NCI-H748 (cell line): Measurements from ENCODE around the gene LRP1-AS.
A peak's percentile ranks its signal among the peaks of the same experiment; 100 is the strongest.

Experiments used
- DNase-seq: peaks from one replicate; lab custom pipeline; 2025; ENCODE audit not compliant: unreplicated experiment; lab: John Stamatoyannopoulos, UW

LRP1-AS gene

DNA sequence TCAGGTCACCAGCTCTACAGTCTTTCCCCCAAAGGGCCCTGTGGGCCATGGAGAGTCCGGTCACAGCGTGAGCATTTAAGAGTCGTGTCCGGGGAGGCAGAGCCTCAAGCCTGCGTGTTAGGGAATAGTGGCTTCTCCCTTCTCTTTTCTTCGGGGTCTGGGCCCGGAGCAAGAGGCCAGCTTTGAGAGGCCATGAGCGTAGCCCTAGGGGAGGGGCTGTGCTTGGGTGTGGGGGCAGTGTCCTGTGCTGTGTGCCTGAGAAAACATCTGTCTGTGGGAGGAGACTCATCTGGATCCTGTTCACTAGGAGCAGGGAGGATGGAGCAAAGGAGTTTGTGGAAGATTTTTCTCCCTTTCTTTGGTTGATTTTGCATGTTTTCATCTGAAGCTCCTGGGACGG lies 5.3 kb downstream of the LRP1-AS start:
- DNase-seq = no peak

DNA sequence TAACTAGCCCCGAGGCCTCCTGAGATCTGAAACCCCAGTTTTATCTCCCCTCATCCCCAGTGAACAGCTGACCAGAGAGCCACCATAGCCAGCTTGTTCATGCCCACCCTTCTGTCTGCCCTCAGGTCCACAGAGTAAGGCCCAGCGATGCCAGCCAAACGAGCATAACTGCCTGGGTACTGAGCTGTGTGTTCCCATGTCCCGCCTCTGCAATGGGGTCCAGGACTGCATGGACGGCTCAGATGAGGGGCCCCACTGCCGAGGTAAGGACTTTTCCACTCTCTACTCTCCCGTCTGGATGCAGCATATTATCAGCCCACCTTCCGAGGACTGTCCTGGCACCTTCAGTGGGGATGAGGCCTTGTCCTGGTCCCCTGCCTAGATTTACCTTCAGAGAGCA lies 6.2 kb downstream of the LRP1-AS start:
- DNase-seq = no peak

DNA sequence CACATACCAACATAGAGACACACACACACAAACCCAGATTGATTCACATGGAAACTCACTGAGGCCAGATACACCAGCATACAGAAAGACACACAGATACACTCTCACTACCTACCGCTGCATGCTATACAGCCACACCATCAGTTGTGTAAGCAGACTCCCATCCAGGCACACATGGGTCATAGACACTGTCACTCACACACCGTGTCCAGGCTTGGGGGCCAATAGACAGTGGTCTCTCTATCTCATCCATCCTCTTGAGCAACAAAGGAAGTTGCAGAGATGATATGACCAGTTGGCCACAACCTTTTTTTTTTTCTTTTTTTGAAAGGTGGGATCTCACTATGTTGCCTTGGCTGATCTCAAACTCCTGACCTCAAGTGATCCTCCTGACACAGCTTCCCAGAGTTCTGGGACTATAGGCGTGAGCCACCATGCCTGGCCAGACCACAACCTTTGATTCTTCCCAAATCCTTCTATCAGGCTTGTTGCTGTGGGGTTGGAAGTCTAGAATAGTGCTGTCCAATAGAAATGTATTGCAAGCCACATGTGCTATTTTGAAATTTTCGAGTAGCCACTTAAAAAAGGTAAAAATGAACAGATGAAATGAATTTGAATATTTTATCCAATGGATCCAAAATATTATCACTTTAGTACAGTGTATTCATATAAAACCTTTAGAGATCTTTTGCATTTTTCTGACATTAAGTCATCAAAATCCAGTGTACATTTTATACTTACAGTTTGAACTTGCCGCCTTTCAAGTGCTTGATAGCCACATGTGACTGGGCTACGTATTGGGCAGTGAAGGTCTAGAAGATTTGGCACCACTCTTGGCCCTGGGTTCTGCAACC lies 7.4 kb downstream of the LRP1-AS start:
- DNase-seq = no peak

- no peak for DNase-seq
Observed at GRCh38 chr12:57138526-57139272, 8.7 kb downstream of the LRP1-AS start.

- no peak for DNase-seq
Observed at GRCh38 chr12:57135527-57136326, 11.7 kb downstream of the LRP1-AS start.

- DNase-seq = no peak
Observed at GRCh38 chr12:57134949-57135348, 12.5 kb downstream of the LRP1-AS start.

GRCh38 chr12:57133916-57134315 lies 13.5 kb downstream of the LRP1-AS start:
- DNase-seq = no peak

- no peak for DNase-seq
Observed at GRCh38 chr12:57133013-57133569, 14.3 kb downstream of the LRP1-AS start.

DNA sequence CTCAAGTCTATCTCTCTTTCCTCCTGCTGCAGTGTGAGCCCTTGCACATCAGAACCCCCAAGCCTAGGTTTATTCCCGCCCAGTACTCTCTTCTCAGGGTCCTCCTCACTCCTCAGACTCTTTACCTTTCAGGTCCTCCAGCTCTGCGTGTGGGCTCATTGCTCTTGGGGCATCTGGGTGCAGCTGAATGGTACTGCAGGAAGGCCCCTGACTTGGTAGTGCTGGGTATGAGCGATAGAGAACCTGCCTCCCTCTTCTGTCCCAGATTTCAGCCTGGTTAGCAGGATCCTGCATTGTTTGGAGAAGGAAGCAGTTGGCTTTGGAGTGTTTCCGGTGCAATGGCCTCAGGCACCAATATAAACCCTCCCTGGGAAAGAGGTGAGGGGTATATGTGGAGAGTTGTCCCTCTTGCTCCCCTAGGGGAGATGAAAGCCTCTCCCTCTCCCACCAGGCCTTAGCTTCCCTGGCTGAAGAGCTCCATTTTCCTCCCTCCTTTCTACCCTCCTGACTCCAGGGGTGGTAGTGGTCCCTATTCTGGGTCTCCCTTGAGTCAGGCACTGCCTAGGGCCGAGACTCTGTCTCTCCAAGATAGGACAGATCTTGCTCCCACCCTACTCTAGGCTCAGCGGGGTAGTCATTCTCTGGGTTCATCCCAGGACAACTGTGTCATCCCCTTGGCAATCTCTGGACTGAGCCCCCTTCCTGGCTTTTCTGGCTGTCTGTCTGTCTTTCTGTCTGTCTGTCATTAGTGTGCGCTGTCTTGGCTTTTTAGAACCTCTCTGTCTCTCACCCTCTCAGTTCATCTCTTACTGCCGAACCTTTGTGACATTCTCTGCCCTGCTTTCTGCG lies 15.3 kb downstream of the LRP1-AS start:
- DNase-seq = no peak

DNA sequence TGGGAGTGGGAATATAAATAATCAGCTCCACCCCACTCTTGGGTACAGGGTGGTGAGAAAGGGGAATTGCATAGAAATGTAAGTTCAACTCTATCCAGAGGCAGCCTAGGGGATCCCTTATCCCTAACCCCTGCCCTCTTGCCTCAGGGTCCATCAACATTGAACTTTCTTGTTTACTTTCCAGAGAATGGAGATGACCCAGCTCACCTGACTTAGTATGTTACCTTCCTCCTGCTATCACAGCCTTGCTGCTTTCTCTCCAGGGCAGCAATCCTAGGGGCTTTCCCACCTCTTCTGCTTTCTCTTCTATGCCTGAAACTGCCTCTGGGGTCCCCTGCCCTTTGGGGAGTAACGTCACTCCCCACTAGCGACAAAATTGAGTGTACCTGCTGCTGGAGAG lies 16.5 kb downstream of the LRP1-AS start:
- DNase-seq = no peak

DNA sequence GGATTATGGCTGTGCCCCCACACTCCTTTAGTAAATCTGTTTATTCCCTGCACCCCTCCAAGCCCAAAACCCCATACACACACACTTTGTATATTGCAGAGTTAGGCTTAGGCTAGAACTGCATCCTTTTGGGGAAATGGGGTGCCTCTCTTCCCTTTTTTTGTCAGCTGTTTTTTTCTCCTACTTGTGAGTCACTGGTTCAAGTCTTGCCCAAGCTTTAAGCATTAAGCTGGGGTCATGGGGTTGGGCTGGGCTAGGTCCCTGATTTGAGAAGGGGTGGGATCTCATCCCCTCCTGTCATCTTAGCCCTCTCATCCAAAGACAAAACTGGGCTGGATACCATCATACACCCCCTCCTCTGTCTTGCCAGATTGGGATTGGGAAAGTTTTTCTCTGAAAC lies 17.5 kb downstream of the LRP1-AS start:
- no peak for DNase-seq

DNA sequence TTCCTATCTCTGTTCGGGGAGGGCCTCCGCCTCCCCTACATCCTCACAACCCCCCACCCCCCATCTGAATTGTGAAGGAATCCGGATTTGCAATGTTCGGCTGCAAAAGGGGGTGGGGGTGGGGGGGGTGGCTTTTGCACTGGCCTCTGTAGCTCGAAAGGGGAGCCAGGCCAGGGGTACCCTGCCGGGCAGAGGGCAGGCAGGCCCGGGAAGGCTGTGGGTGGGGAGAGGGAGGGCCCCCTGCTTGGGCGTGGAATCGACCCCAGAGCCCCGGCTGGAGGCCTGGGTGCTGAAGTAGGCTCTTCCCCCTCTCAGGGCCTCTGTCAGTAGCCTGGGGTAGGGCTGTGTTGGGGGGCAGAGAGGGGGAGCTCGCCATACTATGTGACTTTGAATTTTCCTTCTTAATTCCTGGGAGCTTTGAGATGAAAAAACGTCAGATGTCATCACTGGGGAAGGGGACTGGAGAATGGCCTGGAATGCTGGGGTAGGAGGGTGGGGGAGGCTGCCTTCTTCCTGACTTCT lies 18.0 kb downstream of the LRP1-AS start:
- DNase-seq = no peak

GRCh38 chr12:57128519-57129247 lies 18.7 kb downstream of the LRP1-AS start:
- peak; percentile 28 for DNase-seq

DNA sequence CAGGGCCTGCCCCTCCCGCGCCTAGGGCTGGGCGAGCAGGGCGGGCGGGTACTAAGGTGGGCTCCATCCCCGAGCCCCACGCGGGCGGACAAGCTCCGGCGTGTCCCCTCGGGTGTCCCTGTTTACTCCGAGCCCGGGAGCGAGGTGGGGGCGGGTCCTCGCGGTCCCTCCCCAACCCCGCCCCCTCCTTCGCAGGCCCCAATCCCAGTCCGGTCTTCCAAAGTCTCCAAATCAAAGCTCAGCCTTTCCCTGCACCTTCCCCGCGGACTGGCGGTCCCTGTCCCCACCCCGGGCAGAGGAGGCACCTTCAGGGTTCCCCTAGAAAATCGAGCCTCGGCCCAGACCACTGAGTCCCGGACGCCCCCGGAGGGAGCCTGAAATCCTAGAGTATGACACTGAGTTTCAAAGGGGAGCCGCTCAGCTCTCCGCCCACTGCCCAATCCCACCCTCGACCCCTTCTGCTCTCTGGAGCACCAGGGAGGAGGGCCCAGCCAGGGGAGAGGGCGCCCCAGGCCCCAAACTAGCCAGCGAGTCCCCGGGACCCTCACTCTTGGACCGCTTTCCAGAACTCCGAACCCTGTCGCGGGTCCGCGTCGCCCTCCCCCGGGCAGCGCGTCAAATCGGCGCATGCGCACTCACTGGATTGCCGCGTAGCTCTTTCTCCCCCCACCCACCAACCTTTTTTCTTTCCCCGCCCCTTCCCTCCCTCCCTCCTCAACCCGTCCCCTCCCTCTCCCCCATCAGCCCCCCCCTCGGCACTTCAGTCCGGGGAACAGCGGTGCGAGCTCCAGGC lies 19.5 kb downstream of the LRP1-AS start, which contains the start of gene LRP1:
Gene LRP1, plus strand, starts transcription at position 758 of the 793 bp plus-strand sequence. CDS start 482 bp downstream, outside the sequence.
- peak; percentile 80 for DNase-seq

DNA sequence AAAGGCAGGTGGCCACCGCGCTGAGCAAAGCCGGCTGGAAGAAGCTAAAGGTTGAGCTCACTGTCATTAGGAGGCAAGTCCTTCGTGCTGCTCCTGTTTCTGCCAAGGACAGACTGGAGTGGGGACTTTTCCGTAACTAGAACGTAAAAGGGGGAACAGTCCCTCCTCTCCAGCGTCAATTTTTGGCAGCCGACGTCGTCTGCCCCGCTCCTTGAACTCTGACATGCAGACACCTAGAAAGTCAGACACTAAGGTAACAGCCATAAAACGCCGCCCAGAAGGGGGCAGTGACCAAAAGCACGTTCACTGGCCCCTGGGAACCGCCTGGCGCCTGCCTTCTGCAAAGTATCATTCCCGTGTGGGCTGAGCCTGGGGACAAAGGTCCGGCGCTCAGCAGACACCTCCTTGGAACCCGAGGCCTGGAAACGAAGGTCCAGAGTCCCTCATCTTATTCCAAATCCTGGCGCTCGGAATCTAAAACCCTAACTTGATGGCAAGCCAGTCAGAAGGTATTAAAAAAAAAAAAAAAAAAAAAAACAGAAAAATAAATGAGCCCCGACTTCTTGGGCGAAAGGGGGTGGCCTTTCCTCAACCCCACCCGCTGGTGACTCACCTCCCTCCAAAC lies 20.2 kb downstream of the LRP1-AS start:
- peak; percentile 77 for DNase-seq

DNA sequence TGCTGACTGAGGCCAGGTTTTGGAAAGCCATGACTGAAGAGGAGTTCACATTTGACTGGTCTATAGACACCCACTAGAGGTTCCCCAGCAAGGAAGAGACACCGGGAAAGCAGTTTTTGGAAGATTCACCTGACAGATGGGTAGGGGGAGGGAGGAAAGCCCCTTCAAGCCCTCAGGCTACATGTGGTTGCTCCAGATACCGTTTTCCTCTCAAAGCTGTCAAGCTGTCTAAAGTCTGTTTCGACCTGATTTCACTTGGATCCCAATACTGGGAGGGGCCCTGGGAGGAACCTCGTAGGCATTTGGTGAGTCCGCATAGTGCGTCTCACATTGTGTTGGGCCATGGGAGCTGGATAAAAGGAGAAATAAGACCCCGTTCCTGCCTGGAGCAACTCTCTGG lies 20.9 kb downstream of the LRP1-AS start:
- DNase-seq = no peak

DNA sequence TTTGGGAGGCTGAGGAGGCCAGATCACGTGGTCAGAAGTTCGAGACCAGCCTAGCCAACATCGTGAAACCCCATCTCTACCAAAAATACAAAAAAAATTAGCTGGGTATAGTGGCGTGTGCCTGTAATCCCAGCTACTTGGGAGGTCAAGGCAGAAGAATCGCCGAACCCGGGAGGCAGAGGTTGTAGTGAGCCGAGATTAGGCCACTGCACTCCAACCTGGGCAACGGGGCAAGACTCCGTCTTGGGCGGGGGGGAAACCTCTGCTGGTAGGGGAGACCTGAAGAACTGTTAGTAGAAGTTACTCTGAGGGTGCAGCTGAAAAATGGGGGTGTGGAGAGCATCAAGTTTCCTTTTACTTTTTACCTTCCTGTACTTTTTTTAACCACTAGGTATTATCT lies 21.4 kb downstream of the LRP1-AS start:
- no peak for DNase-seq

- peak; percentile 78 for DNase-seq
Observed at GRCh38 chr12:57124261-57124877, 23.1 kb downstream of the LRP1-AS start.
